DMS153 treated with DMSO at 0.1 percent for 48 hours (cell line): ENCODE measurements around the gene EHD2.
"Not testable (repeated sequence)": the region's sequence is repeated elsewhere in the genome, so short reads cannot be mapped to it uniquely, and the experiment has no call there.

Experiments used
- DNase-seq: peaks from one replicate; lab custom pipeline; 2025; ENCODE audit not compliant: unreplicated experiment; lab: John Stamatoyannopoulos, UW

The EHD2 gene

GRCh38 chr19:47765523-47766358 lies 52.5 kb downstream of the EHD2 start:
- DNase-seq, result peak; percentile 65

- no peak for DNase-seq
Observed at GRCh38 chr19:47766359-47766620, 53.1 kb downstream of the EHD2 start.

GRCh38 chr19:47766670-47767069 lies 53.4 kb downstream of the EHD2 start:
- no peak for DNase-seq

- DNase-seq, result no peak
Observed at GRCh38 chr19:47767349-47767748, 54.1 kb downstream of the EHD2 start.

- no peak for DNase-seq
Observed at GRCh38 chr19:47768604-47769003, 55.4 kb downstream of the EHD2 start.

GRCh38 chr19:47769534-47769933 lies 56.3 kb downstream of the EHD2 start:
- no peak for DNase-seq

- not testable (repeated sequence) for DNase-seq
Observed at GRCh38 chr19:47771291-47771690, 58.1 kb downstream of the EHD2 start.

GRCh38 chr19:47776568-47776967 lies 63.3 kb downstream of the EHD2 start:
- DNase-seq, result peak; percentile 98

GRCh38 chr19:47777245-47778048 lies 64.2 kb downstream of the EHD2 start:
- DNase-seq, result peak; percentile 6

GRCh38 chr19:47778049-47778953 lies 65.1 kb downstream of the EHD2 start, which contains the start of gene SELENOW:
Gene SELENOW, plus strand, starts transcription at chr19:47778703. Its CDS starts 83 bp downstream, at chr19:47778786.
- DNase-seq, result peak; percentile 71

- DNase-seq, result no peak
Observed at GRCh38 chr19:47778954-47779351, 65.7 kb downstream of the EHD2 start.

GRCh38 chr19:47779524-47780214 lies 66.4 kb downstream of the EHD2 start:
- DNase-seq, result no peak

GRCh38 chr19:47780215-47780551 lies 67.0 kb downstream of the EHD2 start:
- DNase-seq, result no peak

- no peak for DNase-seq
Observed at GRCh38 chr19:47781590-47782262, 68.5 kb downstream of the EHD2 start.

- DNase-seq, result no peak
Observed at GRCh38 chr19:47786566-47786965, 73.3 kb downstream of the EHD2 start.

- not testable (repeated sequence) for DNase-seq
Observed at GRCh38 chr19:47787307-47787706, 74.1 kb downstream of the EHD2 start.

- DNase-seq, result not testable (repeated sequence)
Observed at GRCh38 chr19:47789811-47790210, 76.6 kb downstream of the EHD2 start.

- no peak for DNase-seq
Observed at GRCh38 chr19:47790398-47790814, 77.2 kb downstream of the EHD2 start.

- no peak for DNase-seq
Observed at GRCh38 chr19:47792616-47793015, 79.4 kb downstream of the EHD2 start.
